ENCODE data around the gene MAPT.

The MAPT gene

DNA sequence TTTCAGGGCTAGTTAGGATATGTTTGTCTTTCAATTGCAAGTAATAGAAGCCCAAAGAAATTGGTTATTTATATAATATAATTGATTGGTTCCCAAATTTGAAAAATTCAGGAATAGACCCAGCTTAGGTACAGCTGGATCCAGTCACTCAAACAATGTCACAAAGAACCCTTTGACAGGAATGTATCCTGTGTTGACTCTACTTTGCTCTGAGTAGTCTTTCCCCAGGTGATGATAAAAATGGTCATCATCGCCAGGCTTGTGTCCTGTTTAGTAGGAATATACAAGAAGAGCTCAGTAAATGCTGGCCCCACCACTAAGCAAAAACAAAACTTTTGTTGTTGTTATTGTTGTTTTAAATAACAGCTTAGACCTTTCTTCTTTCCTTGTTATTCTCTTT, 35.0 kb downstream of the MAPT start:
- intact Hi-C loops (cut with DNase I; ENCODE audit: low total_unique reads): no loop called here
- H3K9me3 ChIP-seq: peaks cover 0 to 15% (median 15%) of the 10 kb centered on the region in 3 donors
- no peaks in the 10 kb centered on the region for H3K4me1 ChIP-seq
- H3K36me3 ChIP-seq: no peaks in the 10 kb centered on the region
- H3K4me3 ChIP-seq: no peak overlapping the region
- TF ChIP-seq, protein P1, sequence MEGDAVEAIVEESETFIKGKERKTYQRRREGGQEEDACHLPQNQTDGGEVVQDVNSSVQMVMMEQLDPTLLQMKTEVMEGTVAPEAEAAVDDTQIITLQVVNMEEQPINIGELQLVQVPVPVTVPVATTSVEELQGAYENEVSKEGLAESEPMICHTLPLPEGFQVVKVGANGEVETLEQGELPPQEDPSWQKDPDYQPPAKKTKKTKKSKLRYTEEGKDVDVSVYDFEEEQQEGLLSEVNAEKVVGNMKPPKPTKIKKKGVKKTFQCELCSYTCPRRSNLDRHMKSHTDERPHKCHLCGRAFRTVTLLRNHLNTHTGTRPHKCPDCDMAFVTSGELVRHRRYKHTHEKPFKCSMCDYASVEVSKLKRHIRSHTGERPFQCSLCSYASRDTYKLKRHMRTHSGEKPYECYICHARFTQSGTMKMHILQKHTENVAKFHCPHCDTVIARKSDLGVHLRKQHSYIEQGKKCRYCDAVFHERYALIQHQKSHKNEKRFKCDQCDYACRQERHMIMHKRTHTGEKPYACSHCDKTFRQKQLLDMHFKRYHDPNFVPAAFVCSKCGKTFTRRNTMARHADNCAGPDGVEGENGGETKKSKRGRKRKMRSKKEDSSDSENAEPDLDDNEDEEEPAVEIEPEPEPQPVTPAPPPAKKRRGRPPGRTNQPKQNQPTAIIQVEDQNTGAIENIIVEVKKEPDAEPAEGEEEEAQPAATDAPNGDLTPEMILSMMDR (IDR thresholded peaks at IDR 0.05): no peak
- no peak overlapping the region for H3K27ac ChIP-seq
- H3K27me3 ChIP-seq: no peaks in the 10 kb centered on the region
- no peak for DNase-seq

- Histone ChIP-seq H3K9me3 (peaks cover 0 to 15% (median 15%) of the 10 kb centered on the region in 3 donors), H3K27ac (no peak overlapping the region), H3K36me3 (no peaks in the 10 kb centered on the region), H3K27me3 (no peaks in the 10 kb centered on the region), H3K4me1 (no peaks in the 10 kb centered on the region), H3K4me3 (no peak overlapping the region)
- TF ChIP-seq, protein P1 (IDR thresholded peaks at IDR 0.05): no peak
- intact Hi-C loops (cut with DNase I; ENCODE audit: low total_unique reads): no loop called here
- DNase-seq: no peak
Observed at GRCh38 chr17:45930420-45930951, 36.1 kb downstream of the MAPT start.

- intact Hi-C loops (cut with DNase I; ENCODE audit: low total_unique reads): no loop called here
- peaks cover 0 to 6% of the 10 kb centered on the region in 2 donors for H3K27me3 ChIP-seq
- no peaks in the 10 kb centered on the region for H3K4me1 ChIP-seq
Observed at GRCh38 chr17:45931677-45932076, 37.3 kb downstream of the MAPT start.

GRCh38 chr17:45934044-45934979, 40.0 kb downstream of the MAPT start:
- Histone ChIP-seq H3K9me3 (no peaks in the 10 kb centered on the region), H3K4me3 (no peak overlapping the region), H3K36me3 (no peaks in the 10 kb centered on the region), H3K27me3 (peaks cover 0 to 6% of the 10 kb centered on the region in 2 donors), H3K4me1 (no peaks in the 10 kb centered on the region), H3K27ac (no peak overlapping the region)
- intact Hi-C loops (cut with DNase I; ENCODE audit: low total_unique reads): no loop called here
- no peak for DNase-seq
- TF ChIP-seq, protein P1 (IDR thresholded peaks at IDR 0.05): no peak

More at GRCh38 chr17:45931677-45932076, 37.3 kb downstream of the MAPT start:
- peaks cover 0 to 15% (median 15%) of the 10 kb centered on the region in 3 donors for H3K9me3 ChIP-seq
- H3K4me3 ChIP-seq: no peak overlapping the region
- no peak overlapping the region for H3K27ac ChIP-seq
- H3K36me3 ChIP-seq: no peaks in the 10 kb centered on the region
- TF ChIP-seq, protein P1 (IDR thresholded peaks at IDR 0.05): no peak
- DNase-seq: no peak

DNA sequence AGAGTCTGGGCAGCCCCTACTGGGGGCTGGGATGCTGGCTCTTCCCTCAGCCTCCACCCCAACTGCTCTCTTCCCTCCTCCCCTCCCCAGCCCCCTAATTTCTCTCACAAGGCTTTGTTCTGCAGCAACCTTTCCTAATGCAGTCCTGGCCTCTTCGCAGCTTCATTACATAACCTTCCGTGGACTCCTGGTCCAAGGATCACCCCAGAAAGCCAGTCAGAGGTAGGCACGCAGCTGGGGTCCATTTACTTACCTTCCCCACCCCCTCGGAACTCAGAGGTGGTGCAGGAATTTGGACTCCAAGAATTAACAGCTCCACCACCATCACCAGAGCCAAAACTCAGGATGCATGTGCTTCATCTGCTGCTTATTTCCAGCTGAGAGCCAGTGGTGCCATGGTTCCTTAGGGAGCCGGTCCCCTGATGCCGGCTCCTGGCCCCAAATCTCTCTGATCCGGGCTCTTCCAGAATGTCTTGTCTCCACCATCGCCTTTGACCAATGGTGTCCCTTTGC, 40.9 kb downstream of the MAPT start:
- TF ChIP-seq, protein P1 (IDR thresholded peaks at IDR 0.05): no peak
- intact Hi-C loops (cut with DNase I; ENCODE audit: low total_unique reads): no loop called here
- Histone ChIP-seq H3K36me3 (no peaks in the 10 kb centered on the region), H3K4me1 (no peaks in the 10 kb centered on the region), H3K27me3 (peaks cover 0 to 6% of the 10 kb centered on the region in 2 donors), H3K27ac (no peak overlapping the region), H3K9me3 (no peaks in the 10 kb centered on the region), H3K4me3 (no peak overlapping the region)
- DNase-seq: no peak
